HEK293 (cell line): ENCODE data around the gene CORO2B.
A peak's percentile ranks its signal among the peaks of the same experiment; 100 is the strongest.

Experiments
- CTCF ChIA-PET: fragments of 350-600 bp; formaldehyde crosslinking; extraction: SDS; loops from one replicate; lab custom pipeline; 2021; ENCODE audit warnings: antibody characterized with exemption; lab: Yijun Ruan, JAX
- POLR2A ChIA-PET: fragments of 300-600 bp; formaldehyde crosslinking; extraction: SDS; loops from one replicate; lab custom pipeline; 2020; ENCODE audit warnings: antibody characterized with exemption, inconsistent platforms; lab: Yijun Ruan, JAX
- H3K27ac ChIP-seq: fragments of 200-500 bp; sonication (Bioruptor generic); 2 replicates; pipeline ENCODE4 v1.5.1; 2014; ENCODE audit warnings: low read depth, low read length, control low read depth, inconsistent platforms; ENCODE audit errors: extremely low read depth
- H3K36me3 ChIP-seq, 2 experiments: fragments of 200-500 bp in 1 of 2; sonication (Bioruptor generic) in 1 of 2; 1 replicate in 1 of 2; 2 replicates in 1 of 2; pipeline ENCODE4 v1.5.1; 2014 to 2017; ENCODE audit warnings: inconsistent platforms in 2 of 2, low read length in 2 of 2; ENCODE audit not compliant: control insufficient read depth in 2 of 2, insufficient read depth in 1 of 2
- H3K4me1 ChIP-seq: fragments of 200-500 bp; sonication (Bioruptor generic); 2 replicates; pipeline ENCODE4 v1.5.1; 2014; ENCODE audit warnings: mild to moderate bottlenecking, low read length, inconsistent platforms; ENCODE audit not compliant: control insufficient read depth, insufficient read depth
- H3K4me3 ChIP-seq: 2 replicates; pipeline ENCODE4 v1.5.1; 2011; ENCODE audit warnings: low read depth, mild to moderate bottlenecking, control low read depth, low read length, moderate library complexity
- H3K9me3 ChIP-seq: fragments of 200-500 bp; sonication (Bioruptor generic); 2 replicates; pipeline ENCODE4 v1.5.1; 2014; ENCODE audit warnings: low read depth, low read length, inconsistent platforms; ENCODE audit not compliant: control insufficient read depth, insufficient read depth
- KLF17 ChIP-seq: fragments of 450-650 bp; formaldehyde crosslinking; IDR thresholded peaks from 2 replicates; pipeline ENCODE4 v1.5.1; 2016; ENCODE audit warnings: missing biosample characterization, missing genetic modification characterization
- PRDM1 ChIP-seq: fragments of 450-650 bp; formaldehyde crosslinking; IDR thresholded peaks from 2 replicates; pipeline ENCODE4; 2016; ENCODE audit warnings: missing biosample characterization, missing genetic modification characterization
- RBAK ChIP-seq: fragments of 450-650 bp; formaldehyde crosslinking; IDR thresholded peaks from 2 replicates; pipeline ENCODE4 v1.5.1; 2016; ENCODE audit warnings: missing biosample characterization, missing genetic modification characterization
- SP7 ChIP-seq: fragments of 450-650 bp; formaldehyde crosslinking; IDR thresholded peaks from 2 replicates; pipeline ENCODE4 v1.5.1; 2016; ENCODE audit warnings: missing biosample characterization, missing genetic modification characterization
- ZBTB44 ChIP-seq: fragments of 450-650 bp; IDR thresholded peaks from 2 replicates; pipeline ENCODE4 v1.5.1; 2018; ENCODE audit warnings: missing biosample characterization, mild to moderate bottlenecking, missing genetic modification characterization
- ZNF2 ChIP-seq: fragments of 450-650 bp; formaldehyde crosslinking; IDR thresholded peaks from 2 replicates; pipeline ENCODE4 v1.5.1; 2016; ENCODE audit warnings: missing biosample characterization, missing genetic modification characterization
- ZNF221 ChIP-seq: fragments of 450-650 bp; formaldehyde crosslinking; IDR thresholded peaks from 2 replicates; pipeline ENCODE4 v1.5.1; 2017; ENCODE audit warnings: missing biosample characterization, missing genetic modification characterization, borderline replicate concordance
- ZNF600 ChIP-seq: fragments of 450-650 bp; formaldehyde crosslinking; IDR thresholded peaks from 2 replicates; pipeline ENCODE4 v1.5.1; 2016; ENCODE audit warnings: missing biosample characterization, missing genetic modification characterization
- ZNF626 ChIP-seq: fragments of 450-650 bp; sonication (Bioruptor Pico); formaldehyde crosslinking; IDR thresholded peaks from 2 replicates; pipeline ENCODE4 v1.5.1; 2018; ENCODE audit warnings: missing biosample characterization, missing genetic modification characterization, inconsistent platforms
- ZNF707 ChIP-seq: fragments of 450-650 bp; formaldehyde crosslinking; IDR thresholded peaks from 2 replicates; pipeline ENCODE4 v1.5.1; 2016; ENCODE audit warnings: missing biosample characterization, missing genetic modification characterization
- ZNF768 ChIP-seq: fragments of 450-650 bp; formaldehyde crosslinking; IDR thresholded peaks from 2 replicates; pipeline ENCODE4 v1.5.1; 2018; ENCODE audit warnings: missing biosample characterization, mild to moderate bottlenecking, missing genetic modification characterization
- ZNF792 ChIP-seq: fragments of 450-650 bp; formaldehyde crosslinking; IDR thresholded peaks from 2 replicates; pipeline ENCODE4 v1.5.1; 2016; ENCODE audit warnings: missing biosample characterization, missing genetic modification characterization

Gene CORO2B

GRCh38 chr15:68583936-68584755, 5.4 kb downstream of the CORO2B start:
- ChIA-PET CTCF (interaction anchor here (0.7 kb wide), 1 partner anchor 67 kb away, joined by 3 read pairs; no protein-coding TSS in a partner anchor), POLR2A (no interaction called here)
- TF ChIP-seq ZNF707 (tag by site-specific recombination) (no peak), ZNF792 (tag by site-specific recombination) (0 out of 2 replicates have a peak, but pooled peaks have one; percentile 38)
- Histone ChIP-seq H3K9me3 (no peaks in the 10 kb centered on the region), H3K4me1 (peaks cover 6% of the 10 kb centered on the region), H3K4me3 (no peak overlapping the region), H3K36me3 (no peaks in the 10 kb centered on the region), H3K27ac (no peak overlapping the region)

GRCh38 chr15:68584756-68585573, 6.2 kb downstream of the CORO2B start:
- TF ChIP-seq ZBTB44 (peak; percentile 8; the same call in 1 of the 2 replicates), ZNF221 (tag by site-specific recombination) (no peak), SP7 (peak; percentile 65; the same call in 1 of the 2 replicates)
- ChIA-PET CTCF (interaction anchor here (0.7 to 1.8 kb wide), 2 partner anchors 31 to 66 kb away, joined by 3 to 4 read pairs; no protein-coding TSS in a partner anchor), POLR2A (no interaction called here)
- H3K36me3 ChIP-seq = no peaks in the 10 kb centered on the region
- H3K9me3 ChIP-seq = no peaks in the 10 kb centered on the region
- H3K27ac ChIP-seq = no peak overlapping the region
- no peak overlapping the region for H3K4me3 ChIP-seq
- no peaks in the 10 kb centered on the region; the same call in 1 of the 2 replicates for H3K4me1 ChIP-seq

GRCh38 chr15:68585574-68586273, 6.9 kb downstream of the CORO2B start:
- Histone ChIP-seq H3K27ac (no peak overlapping the region), H3K4me3 (no peak overlapping the region), H3K9me3 (no peaks in the 10 kb centered on the region), H3K4me1 (no peaks in the 10 kb centered on the region; the same call in 1 of the 2 replicates), H3K36me3 (no peaks in the 10 kb centered on the region)
- POLR2A ChIA-PET = no interaction called here
- TF ChIP-seq ZNF768 (tag by site-specific recombination) (peak; percentile 82; the same call in 1 of the 2 replicates), PRDM1 (tag by site-specific recombination) (no peak), ZNF626 (tag by site-specific recombination) (no peak), KLF17 (no peak), RBAK (tag by site-specific recombination) (no peak), ZNF600 (tag by site-specific recombination) (no peak), ZNF2 (tag by site-specific recombination) (no peak)
- CTCF ChIA-PET = interaction anchor here (1.8 kb wide), 1 partner anchor 31 kb away, joined by 4 read pairs; no protein-coding TSS in a partner anchor
